Natural killer cell treated with Interleukin-12 subunit alpha and Interleukin-12 subunit beta and Interleukin-15 and Interleukin-18, amount 100 ng/mL, for 72 hours (primary cell): ENCODE results near the gene PTPRN2. TPM values are rescaled to one million over a fixed set of nuclear protein-coding genes. Genes with fewer than 3 reads are reported as not detected.

Experiments
- ATAC-seq, 2 donors: fragments of 150-1000 bp; cut with Tn5 transposase in 1 of 2; sonication (Bioruptor Pico), chemical (Tn5 transposase) in 1 of 2; 2 replicates each; pipeline ENCODE4 v1.10.0; 2021
- DNase-seq: peaks from one replicate; pipeline ENCODE4 v3.0.0; 2022; ENCODE audit warnings: low spot score
- H3K27ac Mint-ChIP-seq, 2 donors: 1 replicate in 1 of 2; 2 replicates in 1 of 2; pipeline ENCODE4 v1.8.0; 2022; ENCODE audit warnings: mixed read lengths in 2 of 2, mild to moderate bottlenecking in 1 of 2, moderate library complexity in 1 of 2
- H3K27me3 Mint-ChIP-seq, 2 donors: 1 replicate in 1 of 2; 2 replicates in 1 of 2; pipeline ENCODE4 v1.8.0; 2022; ENCODE audit warnings: mixed read lengths in 2 of 2
- H3K36me3 Mint-ChIP-seq: one replicate; pipeline ENCODE4 v1.8.0; 2022; ENCODE audit warnings: mixed read lengths
- H3K4me1 Mint-ChIP-seq, 2 donors: 1 replicate in 1 of 2; 2 replicates in 1 of 2; pipeline ENCODE4 v1.8.0; 2022; ENCODE audit warnings: low read depth in 2 of 2, mixed read lengths in 2 of 2, mild to moderate bottlenecking in 1 of 2
- H3K4me3 Mint-ChIP-seq: one replicate; pipeline ENCODE4 v1.8.0; 2022; ENCODE audit warnings: mixed read lengths
- H3K9me3 Mint-ChIP-seq: 2 replicates; pipeline ENCODE4 v1.8.0; 2022; ENCODE audit warnings: mixed read lengths
- total RNA-seq, 2 donors: library from RNA; stranded (reverse); gene quantifications; one replicate each; pipeline ENCODE4 v1.2.3, GENCODE V29; 2022

The PTPRN2 gene
- total RNA-seq, 2 donors from 2014 or later = 0.17 to 0.74 TPM

DNA sequence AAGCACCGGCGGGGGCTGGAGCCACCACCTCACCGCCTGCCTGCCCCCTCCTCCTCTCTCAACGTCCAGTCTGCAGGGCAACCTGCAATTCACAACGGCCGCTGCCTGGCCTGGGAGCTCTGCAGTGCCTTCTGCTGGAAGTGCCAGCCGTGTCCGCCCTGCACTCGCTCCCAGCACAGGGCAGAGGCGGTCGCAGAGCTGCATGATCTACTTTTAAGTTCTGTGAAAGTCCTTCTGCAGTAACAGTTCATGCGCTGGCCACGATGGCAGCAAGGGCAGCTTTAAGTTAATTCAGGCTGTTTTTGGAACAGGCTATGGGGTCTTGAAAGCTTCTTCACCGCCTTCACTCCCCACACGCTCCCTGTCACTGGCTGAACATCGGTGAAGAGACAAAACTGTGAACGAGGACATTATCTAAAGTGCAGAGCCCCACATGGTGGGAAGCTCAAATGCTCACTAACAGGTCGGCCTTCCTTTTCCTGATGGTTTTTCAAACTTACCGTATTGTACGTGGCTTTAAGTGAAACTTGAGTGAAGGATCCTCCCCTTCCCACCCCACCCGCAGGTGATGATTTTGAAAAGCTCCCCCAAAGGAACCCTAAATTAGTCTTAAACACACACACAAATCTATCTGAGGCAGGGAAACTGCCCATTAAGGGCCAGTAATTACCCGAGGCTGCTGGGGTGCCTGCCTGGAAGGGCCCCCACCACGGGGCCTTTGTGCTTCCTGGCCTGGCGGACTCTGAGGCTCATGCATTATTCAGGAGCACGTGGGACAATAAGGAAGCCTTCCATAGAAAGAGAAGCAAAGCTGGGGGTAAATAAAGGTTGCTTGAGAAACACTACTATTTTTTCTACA is 746.5 kb downstream of the PTPRN2 start:
- Mint-ChIP-seq H3K27me3 (no peaks in the 10 kb centered on the region), H3K36me3 (no peaks in the 10 kb centered on the region), H3K9me3 (no peaks in the 10 kb centered on the region), H3K4me3 (no peak overlapping the region), H3K4me1 (no peaks in the 10 kb centered on the region), H3K27ac (no peak overlapping the region)
- ATAC-seq = no peak
- no peak for DNase-seq

DNA sequence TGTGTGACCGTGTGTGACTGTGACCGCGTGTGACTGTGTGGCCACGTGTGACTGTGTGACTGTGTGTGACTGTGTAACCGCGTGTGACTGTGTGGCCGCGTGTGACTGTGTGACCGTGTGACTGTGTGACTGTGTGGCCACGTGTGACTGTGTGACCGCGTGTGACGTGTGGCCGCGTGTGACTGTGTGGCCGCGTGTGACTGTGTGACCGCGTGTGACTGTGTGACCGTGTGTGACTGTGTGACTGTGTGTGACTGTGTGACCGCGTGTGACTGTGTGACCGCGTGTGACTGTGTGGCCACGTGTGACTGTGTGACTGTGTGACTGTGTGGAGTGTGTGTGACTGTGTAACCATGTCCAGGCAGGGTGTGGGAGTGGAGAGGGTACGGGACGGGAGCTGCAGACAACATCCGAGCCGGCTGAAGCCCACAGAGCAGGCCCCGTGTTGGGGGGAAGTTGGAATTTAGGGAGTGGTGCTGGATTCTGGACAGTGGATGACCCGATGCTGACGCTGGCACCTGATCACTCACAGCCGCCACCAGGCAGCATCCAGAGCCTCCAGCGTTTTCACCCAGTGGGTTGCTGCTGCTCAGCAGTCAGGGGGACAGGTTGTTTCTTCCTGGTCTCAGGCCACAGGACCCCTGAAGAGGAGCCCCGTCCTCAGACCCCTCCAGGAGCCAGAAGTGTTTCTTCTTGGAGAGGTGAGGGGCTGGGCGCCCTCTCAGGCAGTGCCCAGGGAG is 747.3 kb downstream of the PTPRN2 start:
- DNase-seq (no peak), ATAC-seq (peak in 1 of 2 donors; percentile 6)
- Mint-ChIP-seq H3K27ac (no peak overlapping the region), H3K4me3 (no peak overlapping the region), H3K4me1 (no peaks in the 10 kb centered on the region), H3K36me3 (no peaks in the 10 kb centered on the region), H3K9me3 (no peaks in the 10 kb centered on the region), H3K27me3 (peaks cover 0 to under 1% of the 10 kb centered on the region in 2 donors)

DNA sequence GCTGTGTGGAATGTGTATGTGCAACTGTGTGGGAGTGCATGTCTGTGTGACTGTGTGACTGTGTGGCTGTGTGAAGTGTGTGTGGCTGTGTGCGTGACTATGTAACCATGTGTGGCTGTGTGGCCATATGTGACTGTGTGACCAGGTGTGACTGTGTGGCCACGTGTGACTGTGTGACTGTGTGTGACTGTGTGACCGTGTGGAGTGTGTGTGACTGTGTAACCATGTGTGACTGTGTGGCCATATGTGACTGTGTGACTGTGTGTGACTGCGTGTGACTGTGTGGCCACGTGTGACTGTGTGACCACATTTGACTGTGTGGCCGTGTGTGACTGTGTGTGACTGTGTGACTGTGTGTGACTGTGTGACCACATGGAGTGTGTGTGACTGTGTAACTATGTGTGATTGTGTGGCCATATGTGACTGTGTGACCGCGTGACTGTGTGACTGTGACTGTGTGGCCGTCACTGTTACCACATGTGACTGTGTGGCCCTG is 747.9 kb downstream of the PTPRN2 start:
- no peak for DNase-seq
- peaks cover 0 to 7% of the 10 kb centered on the region in 2 donors for H3K27me3 Mint-ChIP-seq
- H3K4me3 Mint-ChIP-seq = no peak overlapping the region
- H3K9me3 Mint-ChIP-seq = no peaks in the 10 kb centered on the region
- H3K4me1 Mint-ChIP-seq = no peaks in the 10 kb centered on the region
- peak in 1 of 2 donors; percentile 34 for ATAC-seq
- H3K27ac Mint-ChIP-seq = no peak overlapping the region
- H3K36me3 Mint-ChIP-seq = no peaks in the 10 kb centered on the region

DNA sequence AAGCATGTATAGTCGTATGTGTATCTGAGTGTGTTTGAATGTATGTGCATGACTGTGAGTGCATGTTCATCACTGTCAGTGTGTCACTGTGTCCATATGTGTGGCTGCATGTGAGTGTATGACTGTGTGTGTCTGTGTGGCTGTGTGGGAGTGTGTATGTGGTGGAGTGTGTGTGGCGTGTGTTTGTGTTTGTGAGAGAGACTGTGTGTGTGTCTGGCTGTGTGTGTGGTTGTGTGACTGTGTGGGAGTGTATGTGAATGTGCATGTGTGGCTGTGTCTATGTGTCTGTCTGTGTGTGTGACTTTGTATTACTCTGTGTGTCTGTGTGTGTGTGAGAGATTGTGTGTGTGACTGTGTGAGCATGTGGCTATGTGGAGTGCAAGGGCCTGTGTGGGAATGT is 748.4 kb downstream of the PTPRN2 start:
- peaks cover 0 to 7% of the 10 kb centered on the region in 2 donors for H3K27me3 Mint-ChIP-seq
- H3K4me3 Mint-ChIP-seq = no peak overlapping the region
- H3K4me1 Mint-ChIP-seq = no peaks in the 10 kb centered on the region
- no peaks in the 10 kb centered on the region for H3K9me3 Mint-ChIP-seq
- ATAC-seq = no peak
- DNase-seq = no peak
- H3K27ac Mint-ChIP-seq = no peak overlapping the region
- H3K36me3 Mint-ChIP-seq = no peaks in the 10 kb centered on the region

DNA sequence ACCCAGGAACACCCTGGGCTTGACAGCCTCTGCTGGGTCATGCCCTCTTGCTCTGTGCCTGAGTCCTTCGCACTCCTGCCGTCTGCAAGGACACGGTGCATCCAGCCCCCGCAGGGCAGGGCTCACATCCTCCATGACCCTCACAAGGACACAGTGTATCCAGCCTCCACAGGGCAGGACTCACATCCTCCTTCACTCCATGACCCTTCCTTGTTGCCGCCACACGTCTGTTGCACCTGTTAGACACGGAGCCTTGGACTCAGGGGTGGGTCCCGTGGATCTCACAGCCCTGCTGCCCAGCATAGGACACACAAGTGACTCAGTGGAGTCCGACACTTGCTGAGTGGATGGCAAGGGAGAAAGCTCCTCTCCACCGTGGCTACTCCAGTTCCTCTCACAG is 750.1 kb downstream of the PTPRN2 start:
- Mint-ChIP-seq H3K4me1 (no peaks in the 10 kb centered on the region), H3K4me3 (no peak overlapping the region), H3K36me3 (no peaks in the 10 kb centered on the region), H3K27me3 (peaks cover 0 to 7% of the 10 kb centered on the region in 2 donors), H3K27ac (no peak overlapping the region), H3K9me3 (no peaks in the 10 kb centered on the region)
- ATAC-seq (no peak), DNase-seq (no peak)

DNA sequence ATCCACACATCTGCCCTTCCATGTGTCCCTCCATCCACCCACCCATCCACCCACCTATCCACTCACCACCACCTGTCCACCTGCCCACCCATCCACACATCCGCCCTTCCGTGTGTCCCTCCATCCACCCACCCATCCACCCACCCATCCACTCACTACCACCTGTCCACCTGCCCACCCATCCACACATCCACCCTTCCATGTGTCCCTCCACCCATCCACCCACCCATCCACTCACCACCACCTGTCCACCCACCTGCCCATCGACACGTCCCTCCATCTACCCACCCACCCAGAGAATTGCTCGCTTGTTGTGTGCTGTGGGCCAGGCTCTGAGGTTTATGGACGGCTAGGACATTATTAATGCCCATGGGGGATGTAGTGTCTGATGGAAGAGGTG is 750.6 kb downstream of the PTPRN2 start:
- H3K36me3 Mint-ChIP-seq = no peaks in the 10 kb centered on the region
- no peak overlapping the region for H3K4me3 Mint-ChIP-seq
- H3K9me3 Mint-ChIP-seq = no peaks in the 10 kb centered on the region
- peaks cover 0 to 7% of the 10 kb centered on the region in 2 donors for H3K27me3 Mint-ChIP-seq
- H3K27ac Mint-ChIP-seq = no peak overlapping the region
- ATAC-seq (peak in 1 of 2 donors; percentile 53), DNase-seq (no peak)
- H3K4me1 Mint-ChIP-seq = no peaks in the 10 kb centered on the region

DNA sequence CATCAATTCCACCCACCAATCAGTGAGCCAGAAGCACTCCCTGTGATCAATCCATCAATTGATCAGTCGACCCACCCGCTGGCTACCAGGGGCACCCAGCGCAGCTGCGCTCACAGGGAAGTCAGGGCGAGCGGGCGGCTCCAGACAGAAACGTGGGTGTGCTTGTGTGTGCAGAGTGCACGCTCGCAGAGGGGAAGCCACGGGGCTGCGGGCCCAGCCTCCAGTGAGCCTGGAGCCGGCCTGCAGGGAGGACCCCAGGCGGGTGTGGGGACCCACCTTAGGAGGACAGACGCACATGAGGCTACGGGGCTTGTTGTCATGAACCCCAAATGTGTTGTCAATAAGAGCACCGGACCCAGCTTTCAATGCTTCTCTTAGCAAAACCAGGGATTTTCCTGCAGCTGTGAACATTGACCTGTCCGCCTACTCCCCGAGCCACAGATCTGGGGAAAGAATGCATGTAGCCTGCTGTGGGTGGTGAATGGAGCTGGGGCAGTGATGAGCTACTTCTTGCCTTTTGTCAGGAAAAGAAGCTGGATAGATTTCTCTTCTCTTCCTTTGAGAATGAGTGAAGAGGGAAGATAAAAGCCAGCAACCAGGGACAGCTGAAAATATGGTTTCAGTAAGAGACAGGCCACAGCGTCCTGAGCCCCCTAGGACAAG is 753.0 kb downstream of the PTPRN2 start:
- ATAC-seq (no peak), DNase-seq (no peak)
- H3K4me3 Mint-ChIP-seq = no peak overlapping the region
- peaks cover 0 to 7% of the 10 kb centered on the region in 2 donors for H3K27me3 Mint-ChIP-seq
- H3K36me3 Mint-ChIP-seq = no peaks in the 10 kb centered on the region
- no peaks in the 10 kb centered on the region for H3K9me3 Mint-ChIP-seq
- H3K27ac Mint-ChIP-seq = no peak overlapping the region
- no peaks in the 10 kb centered on the region for H3K4me1 Mint-ChIP-seq

DNA sequence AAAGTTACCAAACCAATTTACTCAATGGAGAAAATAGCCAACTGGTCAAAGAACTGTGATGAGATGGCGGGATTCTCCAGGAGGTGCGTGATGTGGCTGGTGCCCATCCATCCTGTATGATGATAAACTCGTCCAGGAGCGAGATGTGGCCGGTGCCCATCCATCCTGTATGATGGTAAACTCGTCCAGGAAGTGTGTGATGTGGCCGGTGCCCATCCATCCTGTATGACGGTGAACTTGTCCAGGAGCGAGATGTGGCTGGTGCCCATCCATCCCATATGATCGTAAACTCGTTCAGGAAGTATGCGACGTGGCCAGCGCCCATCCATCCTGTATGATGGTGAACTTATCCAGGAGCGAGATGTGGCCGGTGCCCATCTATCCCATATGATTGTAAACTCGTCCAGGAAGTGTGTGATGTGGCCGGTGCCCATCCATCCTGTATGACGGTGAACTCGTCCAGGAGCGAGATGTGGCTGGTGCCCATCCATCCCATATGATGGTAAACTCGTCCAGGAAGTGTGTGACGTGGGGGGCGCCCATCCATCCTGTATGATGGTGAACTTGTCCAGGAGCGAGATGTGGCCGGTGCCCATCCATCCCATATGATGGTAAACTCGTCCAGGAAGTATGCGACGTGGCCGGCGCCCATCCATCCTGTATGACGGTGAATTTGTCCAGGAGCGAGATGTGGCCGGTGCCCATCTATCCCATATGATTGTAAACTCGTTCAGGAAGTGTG is 754.6 kb downstream of the PTPRN2 start:
- no peak for DNase-seq
- no peak for ATAC-seq
- no peak overlapping the region for H3K4me3 Mint-ChIP-seq
- no peaks in the 10 kb centered on the region for H3K36me3 Mint-ChIP-seq
- H3K4me1 Mint-ChIP-seq = no peaks in the 10 kb centered on the region
- H3K27me3 Mint-ChIP-seq = peaks cover 0 to 7% of the 10 kb centered on the region in 2 donors
- no peak overlapping the region for H3K27ac Mint-ChIP-seq
- no peaks in the 10 kb centered on the region for H3K9me3 Mint-ChIP-seq

DNA sequence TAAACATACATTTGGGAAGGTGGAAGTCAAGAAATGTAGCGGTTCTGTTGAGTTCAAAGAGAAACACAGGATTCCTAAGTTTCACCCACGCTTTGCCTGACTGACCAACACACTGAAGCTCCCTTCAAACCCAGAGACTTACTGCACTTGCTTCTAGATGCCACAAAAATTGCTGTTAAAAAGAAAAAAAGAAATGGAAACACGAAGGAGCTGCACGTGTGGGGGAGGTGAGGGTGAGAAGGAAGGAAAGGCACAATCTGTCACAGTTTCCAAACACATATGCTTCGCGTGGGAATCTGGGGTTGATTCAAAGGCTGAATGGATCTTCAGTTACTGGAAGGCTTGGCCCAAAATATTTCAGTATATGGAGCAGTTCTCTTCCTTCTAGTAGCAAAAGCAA is 755.2 kb downstream of the PTPRN2 start:
- H3K9me3 Mint-ChIP-seq = no peaks in the 10 kb centered on the region
- H3K27ac Mint-ChIP-seq = no peak overlapping the region
- no peak for ATAC-seq
- no peaks in the 10 kb centered on the region for H3K36me3 Mint-ChIP-seq
- H3K27me3 Mint-ChIP-seq = peaks cover 0 to 7% of the 10 kb centered on the region in 2 donors
- H3K4me3 Mint-ChIP-seq = no peak overlapping the region
- no peak for DNase-seq
- no peaks in the 10 kb centered on the region for H3K4me1 Mint-ChIP-seq

DNA sequence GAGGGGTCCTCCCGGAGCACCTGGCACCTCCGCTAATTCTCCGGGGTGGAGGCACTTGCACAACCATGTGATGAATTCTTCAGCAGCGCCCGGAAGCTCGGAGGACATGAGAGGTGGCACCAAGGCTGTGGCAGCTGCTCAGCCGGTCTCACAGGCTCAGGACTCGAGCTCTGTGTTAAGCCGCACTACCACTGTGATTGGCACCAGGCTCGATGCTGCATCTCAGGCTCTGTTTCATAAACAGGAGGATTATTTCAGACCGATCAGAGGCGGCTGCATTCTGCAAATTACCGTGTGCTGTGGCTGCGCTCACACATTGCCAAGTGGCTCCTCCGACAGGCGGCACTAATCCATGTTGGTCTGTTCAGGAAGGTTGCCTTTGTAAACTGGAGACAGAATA is 755.6 kb downstream of the PTPRN2 start:
- Mint-ChIP-seq H3K4me1 (no peaks in the 10 kb centered on the region), H3K4me3 (no peak overlapping the region)
- ATAC-seq = no peak

DNA sequence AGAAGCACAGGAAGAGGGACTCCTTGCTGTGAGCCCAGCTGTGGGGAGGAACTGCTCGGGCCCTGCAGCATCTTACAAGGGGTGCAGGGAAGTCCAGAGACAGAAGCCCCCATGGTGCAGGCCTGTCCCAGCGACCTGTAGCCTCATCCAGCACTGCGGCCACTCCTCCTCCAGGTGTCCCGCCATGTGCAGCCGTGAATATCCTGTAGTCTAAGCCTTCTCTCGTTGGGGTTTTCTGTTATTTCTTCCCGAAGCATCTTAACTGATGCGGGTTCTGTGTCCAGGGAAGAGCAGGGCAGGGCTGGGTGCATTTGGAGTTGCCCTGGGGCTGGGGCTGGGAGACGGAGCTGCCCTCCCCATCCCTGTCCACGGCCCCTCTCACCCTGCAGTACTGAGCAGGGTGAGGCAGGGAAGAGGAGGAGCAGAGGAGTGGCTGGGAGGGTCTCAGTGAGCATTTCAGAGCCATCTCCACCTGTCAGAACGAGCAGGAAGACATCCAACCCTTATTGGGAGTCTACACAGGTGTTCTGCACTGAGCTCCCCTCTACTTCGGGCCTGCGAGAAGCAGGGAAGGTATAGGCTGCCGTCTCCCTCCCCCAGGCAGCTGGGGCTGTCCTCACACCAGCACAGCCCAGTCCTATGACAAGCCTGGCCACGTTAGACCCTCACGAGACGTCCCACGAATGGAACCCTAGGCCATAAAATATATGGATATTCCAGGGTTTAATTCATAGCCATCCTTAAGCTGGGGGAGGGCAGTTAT is 756.3 kb downstream of the PTPRN2 start:
- no peak for ATAC-seq
- H3K27ac Mint-ChIP-seq = no peak overlapping the region
- H3K4me1 Mint-ChIP-seq = no peaks in the 10 kb centered on the region
- H3K36me3 Mint-ChIP-seq = no peaks in the 10 kb centered on the region
- no peak for DNase-seq
- H3K9me3 Mint-ChIP-seq = no peaks in the 10 kb centered on the region
- no peak overlapping the region for H3K4me3 Mint-ChIP-seq
- peaks cover 0 to 7% of the 10 kb centered on the region in 2 donors for H3K27me3 Mint-ChIP-seq

More for the DNA sequence above, 755.6 kb downstream of the PTPRN2 start:
- DNase-seq = no peak
- Mint-ChIP-seq H3K27ac (no peak overlapping the region), H3K27me3 (peaks cover 0 to 7% of the 10 kb centered on the region in 2 donors), H3K9me3 (no peaks in the 10 kb centered on the region), H3K36me3 (no peaks in the 10 kb centered on the region)

DNA sequence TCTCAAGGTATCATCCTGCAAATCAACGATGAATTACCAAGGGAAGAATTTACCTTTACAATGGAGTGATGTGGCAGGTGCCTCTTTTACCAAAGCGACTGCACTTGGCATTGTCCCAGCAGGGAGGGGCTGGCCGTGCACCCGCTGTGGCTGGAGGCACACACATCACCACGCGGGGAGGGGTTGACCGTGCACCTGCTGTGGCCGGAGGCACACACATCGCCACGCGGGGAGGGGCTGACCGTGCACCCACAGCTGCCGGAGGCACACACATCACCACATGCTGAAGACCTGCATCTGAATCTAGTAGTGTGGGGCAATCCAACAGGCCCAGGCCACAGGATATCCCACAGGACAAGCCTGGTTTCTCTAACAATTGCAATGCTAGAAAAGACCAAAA is 757.3 kb downstream of the PTPRN2 start:
- ATAC-seq (no peak), DNase-seq (no peak)
- no peak overlapping the region for H3K27ac Mint-ChIP-seq
- H3K36me3 Mint-ChIP-seq = no peaks in the 10 kb centered on the region
- H3K4me3 Mint-ChIP-seq = no peak overlapping the region
- H3K4me1 Mint-ChIP-seq = no peaks in the 10 kb centered on the region
- H3K9me3 Mint-ChIP-seq = no peaks in the 10 kb centered on the region
- peaks cover 0 to 6% of the 10 kb centered on the region in 2 donors for H3K27me3 Mint-ChIP-seq

DNA sequence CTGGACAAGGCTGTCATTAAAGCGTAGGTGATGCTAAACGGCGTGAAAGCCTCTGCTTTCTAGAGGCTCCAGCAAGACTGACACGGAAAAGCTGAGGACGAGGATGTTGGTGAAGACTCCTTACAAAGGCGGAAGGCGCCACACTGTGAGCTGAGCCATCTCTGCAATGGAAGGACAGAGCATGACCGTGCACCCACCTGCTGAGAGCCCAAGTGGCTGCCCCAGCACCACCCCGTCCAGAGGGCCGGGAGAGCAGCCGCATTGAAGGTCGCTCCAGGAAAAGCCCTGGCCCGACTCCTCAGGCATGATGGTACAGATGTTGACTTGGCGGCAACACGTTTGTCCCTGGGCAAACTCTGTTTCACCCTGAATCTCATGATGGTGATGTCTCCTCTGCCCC is 758.1 kb downstream of the PTPRN2 start:
- no peak overlapping the region for H3K4me3 Mint-ChIP-seq
- ATAC-seq (no peak), DNase-seq (no peak)
- no peaks in the 10 kb centered on the region for H3K4me1 Mint-ChIP-seq
- H3K36me3 Mint-ChIP-seq = no peaks in the 10 kb centered on the region
- no peaks in the 10 kb centered on the region for H3K27me3 Mint-ChIP-seq
- H3K27ac Mint-ChIP-seq = no peak overlapping the region
- H3K9me3 Mint-ChIP-seq = no peaks in the 10 kb centered on the region
